Measurements from ENCODE around the gene ARHGAP26. TPM values are rescaled to one million over a fixed set of nuclear protein-coding genes. Genes with fewer than 3 reads are reported as not detected.

Gene ARHGAP26
- polyA plus RNA-seq, 1 donor: 14.7 TPM

DNA sequence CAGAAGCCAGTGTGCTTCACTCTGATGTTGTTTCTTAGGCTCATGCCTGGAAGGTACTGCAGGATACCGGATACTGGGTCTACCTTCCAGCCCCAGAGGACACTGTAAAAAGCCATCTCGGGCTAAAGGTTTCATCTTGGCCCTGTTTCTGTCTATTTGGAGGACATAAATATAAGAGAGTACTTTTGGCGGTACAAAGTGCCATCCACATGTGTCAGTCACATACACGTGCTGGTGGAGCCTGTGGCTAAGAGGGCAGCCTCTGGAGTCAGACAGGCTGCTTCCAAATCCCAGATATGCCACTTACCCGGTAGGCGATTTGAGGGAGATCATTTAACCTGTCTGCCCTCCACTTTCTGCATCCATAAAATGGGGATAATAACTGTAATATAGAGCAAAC lies 472.9 kb downstream of the ARHGAP26 start:
- no peak for DNase-seq

DNA sequence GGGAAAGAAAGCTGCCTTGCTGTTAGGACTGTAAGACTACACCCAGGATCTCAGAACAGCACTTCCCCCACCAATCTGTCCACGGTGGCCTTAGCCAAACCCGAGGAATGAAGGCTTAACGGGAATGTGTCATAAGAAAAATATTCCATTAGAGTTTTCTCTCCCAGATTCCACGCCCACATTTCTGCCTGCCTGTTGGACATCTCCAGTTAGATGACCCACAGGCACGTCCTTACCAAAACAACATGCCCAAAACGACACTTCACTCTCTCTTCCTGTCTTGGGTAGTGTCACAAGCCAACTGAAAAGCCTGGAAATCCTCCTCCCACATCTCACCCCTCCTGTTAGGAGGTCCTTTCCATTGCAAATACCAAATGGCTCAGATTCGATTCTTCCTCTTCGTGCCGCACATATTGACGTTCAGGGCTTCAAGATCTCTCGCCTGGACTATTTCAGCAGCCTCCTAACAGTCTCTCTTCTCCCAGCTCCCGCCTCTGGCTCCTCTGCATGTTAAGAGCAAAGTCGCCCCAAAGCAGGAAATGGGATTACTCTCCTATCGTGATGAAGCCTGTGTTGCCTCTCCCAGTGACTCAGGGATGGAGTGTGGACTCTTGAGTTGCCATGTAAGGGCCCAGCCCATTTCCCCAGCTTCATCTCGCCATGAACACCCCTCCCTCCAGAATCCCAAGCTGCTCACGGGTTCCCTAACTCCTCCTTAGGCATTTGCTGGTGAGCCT lies 474.0 kb downstream of the ARHGAP26 start:
- no peak for DNase-seq

DNA sequence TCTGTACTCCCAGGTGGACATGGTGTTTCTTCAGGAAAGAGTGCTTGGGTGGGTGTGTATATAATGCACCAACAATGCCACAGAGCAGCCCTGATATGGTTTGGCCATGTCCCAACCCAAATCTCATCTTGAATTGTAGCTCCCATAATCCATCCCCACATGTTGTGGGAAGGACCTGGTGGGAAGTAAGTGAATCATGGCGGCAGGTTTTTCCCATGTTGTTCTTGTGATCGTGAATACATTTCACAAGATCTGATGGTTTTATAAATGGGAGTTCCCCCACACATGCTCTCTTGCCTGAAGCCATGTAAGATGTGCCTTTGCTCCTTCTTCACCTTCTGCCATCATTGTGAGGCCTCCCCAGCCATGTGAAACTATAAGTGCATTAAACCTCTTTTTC lies 474.8 kb downstream of the ARHGAP26 start:
- DNase-seq: no peak

DNA sequence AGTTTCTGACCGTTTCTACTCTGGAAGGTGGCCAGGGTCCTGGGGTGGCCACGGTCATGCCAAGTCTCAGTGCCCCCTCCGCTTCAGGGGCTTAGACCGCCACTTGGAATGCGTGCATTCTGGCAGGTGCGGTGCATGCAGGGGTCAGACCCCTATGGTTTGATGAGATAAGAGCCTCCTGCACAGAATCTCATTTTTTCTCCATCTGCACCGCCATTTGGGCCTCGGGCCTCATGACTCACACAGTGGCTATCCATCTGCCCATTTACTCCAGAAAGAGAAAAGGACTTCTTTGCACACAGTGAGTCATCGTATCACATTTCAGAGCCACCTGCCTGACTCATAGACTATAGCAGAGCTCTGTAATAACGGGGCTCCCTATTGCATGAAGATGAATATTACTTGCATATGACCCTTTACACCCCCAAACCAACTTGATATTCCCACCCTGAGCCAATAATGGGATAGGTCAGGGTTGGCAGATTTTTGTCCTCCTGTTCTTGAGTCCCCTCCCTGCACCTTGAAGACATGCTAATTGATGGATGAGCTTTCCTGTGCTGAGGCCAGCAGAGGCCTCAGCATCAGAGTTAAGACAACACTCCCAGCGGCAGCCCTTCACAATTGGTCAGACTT lies 475.9 kb downstream of the ARHGAP26 start:
- no peak for DNase-seq

DNA sequence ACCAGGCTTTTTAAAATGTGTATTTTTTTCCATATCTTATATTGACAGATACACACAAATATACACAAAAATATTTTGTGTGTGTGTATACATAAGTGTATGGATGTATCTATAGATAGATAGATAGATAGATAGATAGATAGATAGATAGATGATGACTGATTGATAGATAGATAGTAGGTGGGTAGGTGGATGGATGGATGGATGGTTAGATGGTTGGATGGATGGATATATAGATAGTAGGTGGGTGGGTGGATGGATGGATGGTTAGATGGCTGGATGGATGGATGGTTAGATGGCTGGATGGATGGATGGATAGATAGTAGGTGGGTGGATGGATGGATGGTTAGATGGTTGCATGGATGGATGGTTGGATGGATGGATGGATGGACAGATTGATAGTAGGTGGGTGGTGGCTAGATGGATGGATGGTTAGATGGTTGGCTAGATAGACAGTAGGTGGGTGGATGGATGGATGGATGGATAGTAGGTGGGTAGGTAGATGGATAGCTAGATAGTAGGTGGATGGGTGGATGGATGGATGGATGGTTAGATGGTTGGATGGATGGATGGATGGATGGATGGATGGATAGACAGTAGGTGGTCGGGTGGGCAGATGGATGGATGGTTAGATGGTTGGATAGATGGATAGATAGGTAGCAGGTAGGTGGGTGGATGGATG lies 477.1 kb downstream of the ARHGAP26 start:
- no peak for DNase-seq

DNA sequence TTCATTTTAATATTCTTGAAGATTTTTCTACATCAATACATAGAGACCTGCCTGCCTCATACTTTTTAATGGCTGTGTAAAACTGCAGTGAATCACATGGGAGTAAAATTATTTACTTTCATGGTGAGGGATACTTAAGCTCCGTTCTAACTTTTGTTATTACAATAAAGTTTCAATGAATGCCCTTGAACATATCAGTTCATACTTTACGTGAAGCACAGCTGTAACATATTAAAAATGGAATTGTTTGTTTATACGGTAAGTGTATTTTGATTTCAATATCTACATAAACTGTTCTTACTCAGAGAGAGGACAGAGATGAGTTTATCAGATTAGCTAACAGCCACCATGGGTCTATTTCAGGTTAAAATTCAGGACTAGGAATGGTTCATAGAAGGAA lies 478.2 kb downstream of the ARHGAP26 start:
- no peak for DNase-seq

DNA sequence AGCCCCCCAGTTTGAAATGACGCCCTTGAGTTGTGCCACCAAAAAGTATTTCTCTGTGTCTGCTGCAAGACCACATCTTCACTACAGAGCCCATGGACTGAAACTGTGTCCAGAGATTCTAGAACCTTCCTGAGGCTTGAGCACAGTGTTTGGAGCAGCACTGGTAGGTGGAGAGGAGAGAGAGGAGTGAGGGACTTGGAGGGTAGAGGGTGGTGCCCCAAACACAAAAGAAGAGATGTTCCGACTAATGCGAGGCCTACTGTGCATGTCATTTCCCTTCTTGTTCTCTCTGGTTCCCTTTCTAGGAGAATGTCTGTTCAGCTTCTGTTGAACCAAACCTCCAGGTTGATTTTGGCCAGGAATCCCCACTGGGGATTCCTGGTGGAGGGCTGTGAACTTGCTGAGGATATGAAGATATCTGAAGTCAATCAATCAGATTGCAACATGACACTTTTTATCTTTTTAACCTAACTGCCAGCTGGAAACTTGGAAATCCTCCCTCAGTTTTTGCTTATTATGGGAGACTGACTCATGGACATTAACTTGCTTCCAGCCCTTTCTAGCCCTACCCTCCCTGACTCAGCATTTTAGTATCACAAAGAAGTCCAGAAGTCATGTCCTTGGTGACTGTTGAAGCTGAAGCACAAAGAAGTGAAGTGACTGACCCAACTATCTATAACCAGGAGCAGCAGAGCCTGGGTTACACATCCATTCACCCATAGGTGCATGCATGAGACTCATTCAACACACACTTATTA lies 478.8 kb downstream of the ARHGAP26 start:
- DNase-seq: no peak

DNA sequence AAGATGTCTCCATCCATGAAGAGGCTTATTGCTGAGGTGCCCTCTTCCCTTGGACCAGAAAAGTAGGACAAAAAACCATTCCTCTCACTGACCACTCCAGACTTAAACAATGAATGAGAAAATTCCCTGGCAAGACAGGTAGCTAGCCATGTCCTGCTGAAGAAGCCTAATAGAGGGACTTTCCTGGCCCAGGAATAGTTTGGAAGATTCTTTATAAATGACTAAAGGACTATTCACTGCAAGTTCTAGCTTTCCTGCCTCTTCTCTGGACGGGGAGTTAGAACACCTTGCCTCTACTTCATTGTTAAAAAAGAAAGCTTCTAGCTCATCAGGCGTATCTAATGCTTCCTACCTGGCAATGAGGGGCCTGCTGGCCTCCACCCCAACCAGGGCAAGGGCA lies 479.7 kb downstream of the ARHGAP26 start:
- no peak for DNase-seq

DNA sequence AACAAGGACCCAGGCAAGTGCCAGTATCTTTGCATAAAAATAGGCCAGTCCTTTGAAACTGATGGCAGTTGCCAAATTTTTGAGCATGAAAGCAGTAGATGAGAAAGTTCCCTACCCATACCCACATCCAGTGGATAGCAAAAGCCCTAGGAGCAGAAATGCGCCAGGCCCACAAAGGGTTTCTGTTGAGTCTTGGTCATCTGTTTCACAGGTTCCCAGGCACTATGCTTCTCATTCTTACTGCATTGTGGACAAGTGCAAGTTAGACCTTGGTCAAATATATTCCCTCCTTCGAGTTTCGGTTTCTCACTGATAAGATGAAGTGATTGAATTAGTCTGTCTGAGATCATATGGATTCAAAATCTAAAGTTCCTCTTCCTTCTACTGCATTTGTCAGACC lies 481.0 kb downstream of the ARHGAP26 start:
- no peak for DNase-seq

DNA sequence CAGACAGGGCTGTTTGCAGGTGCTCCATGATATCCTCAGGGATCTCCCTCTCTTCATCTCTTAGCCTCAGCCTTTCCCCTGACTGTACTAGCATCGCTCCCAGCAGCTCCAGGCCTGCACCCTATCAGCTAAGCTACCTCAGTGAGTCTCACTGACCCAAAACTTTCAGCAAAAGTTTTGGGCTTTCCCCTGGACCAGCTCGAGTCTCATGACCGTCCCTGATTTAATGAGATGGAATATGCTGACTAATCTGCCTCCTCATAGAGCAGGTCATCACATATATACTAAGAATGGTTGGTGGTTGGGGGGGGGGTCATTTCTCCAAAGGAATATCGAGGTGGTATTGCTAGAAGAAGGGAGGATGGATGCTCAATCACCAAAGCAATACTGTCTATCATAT lies 481.8 kb downstream of the ARHGAP26 start:
- no peak for DNase-seq

DNA sequence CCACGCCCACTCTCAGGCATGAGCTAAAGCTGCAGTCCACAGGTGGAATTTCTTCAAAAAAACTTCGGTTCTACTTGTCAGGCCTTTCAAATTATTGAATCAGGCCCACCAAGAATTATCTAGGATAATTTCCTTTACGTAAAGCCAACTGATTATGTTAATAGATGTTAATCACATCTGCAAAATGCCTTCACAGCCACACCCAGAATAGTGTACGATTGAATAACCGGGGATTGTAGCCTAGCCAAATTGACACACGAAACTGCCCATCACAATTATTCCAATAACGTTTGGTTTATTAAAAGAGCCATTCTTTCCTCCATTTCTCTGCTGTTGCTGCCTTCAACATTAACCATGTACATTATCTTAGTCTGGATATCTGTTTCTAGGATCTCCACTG lies 484.6 kb downstream of the ARHGAP26 start:
- DNase-seq: no peak

DNA sequence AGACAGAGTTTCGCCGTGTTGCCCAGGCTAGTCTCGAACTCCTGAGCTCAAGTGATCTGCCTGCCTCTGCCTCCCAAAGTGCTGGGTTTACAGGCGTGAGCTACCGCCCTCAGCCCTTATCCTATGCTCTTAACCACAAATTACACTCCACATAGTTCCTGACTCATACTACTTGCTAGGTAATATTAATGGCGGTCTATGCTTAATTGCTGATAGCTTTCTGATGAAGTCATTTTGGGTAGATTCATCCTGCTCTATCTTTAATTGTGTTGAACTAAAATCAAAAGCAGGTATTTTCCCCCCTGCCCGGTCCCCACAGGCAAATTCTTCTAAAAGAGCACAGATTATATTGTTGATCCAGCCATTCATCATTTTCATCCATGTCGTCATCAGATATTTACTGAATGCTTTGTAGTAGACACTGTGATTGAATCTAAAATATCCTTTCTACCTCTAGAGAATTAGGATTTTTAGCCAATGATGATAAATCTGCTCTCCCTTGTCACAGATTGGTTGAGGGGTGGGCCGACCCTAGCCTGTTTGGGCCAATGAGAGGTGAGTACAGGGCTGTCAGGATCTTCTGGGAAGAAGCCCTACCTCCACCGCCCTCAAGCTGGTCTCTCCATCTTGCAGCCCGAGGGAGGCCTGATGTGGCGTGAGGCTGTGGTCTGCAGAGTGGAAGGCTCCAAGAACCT lies 488.5 kb downstream of the ARHGAP26 start:
- no peak for DNase-seq

DNA sequence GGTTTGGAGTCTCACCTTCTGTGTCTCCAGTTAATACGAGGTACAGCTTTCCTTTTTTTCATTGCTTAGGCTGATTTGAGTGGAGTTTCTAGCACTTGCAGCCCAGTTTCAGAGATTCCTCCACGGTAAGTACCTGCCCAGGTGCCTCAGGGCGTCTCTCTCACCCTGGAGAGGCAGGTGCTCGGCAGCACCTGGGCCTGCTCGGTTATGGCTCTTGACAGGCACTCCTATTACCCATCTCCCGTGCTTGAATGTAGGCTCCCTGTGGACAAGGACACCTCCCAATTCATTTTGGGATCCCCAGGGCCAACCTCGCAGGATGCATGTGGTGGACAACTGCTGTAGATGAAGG lies 489.1 kb downstream of the ARHGAP26 start:
- DNase-seq: no peak

DNA sequence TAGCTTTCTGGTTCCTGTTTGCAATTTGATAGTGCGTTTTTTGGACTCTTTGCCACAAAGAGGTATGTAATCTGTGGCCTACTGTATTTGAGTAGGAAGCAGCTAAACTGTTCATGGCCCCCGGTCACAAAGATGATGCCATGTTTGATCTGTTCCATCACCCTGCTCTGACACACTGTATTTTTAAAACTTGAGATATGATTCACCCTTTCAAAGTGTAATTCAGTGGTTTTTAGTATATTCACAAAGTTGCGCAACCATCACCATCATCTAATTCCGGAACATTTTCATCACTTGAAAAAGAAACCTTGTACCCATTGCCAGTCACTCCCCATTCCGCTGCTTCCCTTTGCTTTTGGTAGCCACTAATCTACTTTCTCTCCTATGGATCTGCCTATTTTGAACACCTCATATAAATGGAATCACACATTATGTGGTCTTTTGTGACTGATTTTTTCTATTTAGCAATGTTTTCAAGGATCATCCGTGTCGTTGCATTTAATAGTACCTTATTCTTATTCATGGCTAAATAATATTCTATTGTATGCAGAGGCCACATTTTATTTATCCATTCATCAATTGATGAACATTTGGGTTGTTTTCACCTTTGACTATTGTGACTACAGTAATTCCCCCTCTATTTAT lies 491.7 kb downstream of the ARHGAP26 start:
- DNase-seq: no peak

DNA sequence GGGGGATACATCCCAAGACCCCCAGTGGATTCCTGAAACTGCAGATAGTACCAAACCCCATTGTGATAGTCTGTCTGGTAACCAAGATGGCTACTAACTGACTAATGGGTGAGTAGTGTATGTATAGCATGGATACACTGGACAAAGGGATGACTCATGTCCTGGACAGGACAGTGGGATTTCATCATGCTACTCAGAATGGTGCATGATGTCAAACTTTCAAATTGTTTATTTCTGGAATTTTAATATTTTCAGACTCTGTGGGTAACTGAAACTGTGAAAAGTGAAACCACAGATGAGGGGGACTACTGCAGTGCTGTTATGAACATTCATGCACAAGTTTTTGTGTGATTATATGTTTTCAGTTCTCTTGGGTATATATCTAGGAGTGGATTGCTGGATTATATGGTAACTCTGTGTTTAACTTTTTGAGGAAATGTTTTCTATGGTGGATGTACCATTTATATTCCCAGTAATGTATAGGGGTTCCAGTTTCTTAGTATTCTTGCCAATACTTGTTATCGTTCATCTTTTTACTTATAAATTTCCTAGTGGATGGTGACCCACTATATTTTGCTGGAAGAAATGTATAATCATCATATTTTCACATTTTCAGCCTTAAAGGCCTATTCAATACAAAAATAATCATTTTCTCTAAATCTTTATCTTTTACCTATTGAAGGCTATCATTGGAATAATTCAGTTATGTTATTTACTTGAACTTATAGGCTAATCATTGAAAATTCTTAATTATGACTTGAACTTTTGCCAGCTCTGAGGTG lies 492.4 kb downstream of the ARHGAP26 start:
- no peak for DNase-seq

DNA sequence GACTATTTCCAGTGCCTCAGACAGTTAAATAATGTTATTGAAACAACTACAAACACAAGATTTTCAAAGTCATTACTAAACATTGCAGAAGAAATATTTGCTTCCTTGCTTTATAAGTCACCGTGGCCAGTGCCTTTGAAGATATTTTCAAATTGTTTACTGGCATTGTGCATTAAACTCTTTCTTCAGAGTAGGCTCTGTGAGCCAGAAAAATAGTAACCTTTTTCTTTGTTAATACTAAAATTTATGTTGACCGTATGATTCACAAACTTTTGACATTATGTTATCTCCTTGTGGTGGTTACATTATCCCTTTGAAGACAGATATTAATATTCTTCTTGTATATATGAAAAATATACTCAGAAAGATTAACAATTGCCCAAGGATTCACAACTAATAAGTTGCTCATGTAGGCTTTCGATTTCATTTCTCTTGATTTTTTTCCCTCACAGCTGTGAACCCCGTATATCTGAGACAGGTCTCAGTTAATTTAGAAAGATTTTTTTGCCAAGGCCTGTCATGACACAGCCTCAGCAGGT lies 493.2 kb downstream of the ARHGAP26 start:
- DNase-seq: no peak

DNA sequence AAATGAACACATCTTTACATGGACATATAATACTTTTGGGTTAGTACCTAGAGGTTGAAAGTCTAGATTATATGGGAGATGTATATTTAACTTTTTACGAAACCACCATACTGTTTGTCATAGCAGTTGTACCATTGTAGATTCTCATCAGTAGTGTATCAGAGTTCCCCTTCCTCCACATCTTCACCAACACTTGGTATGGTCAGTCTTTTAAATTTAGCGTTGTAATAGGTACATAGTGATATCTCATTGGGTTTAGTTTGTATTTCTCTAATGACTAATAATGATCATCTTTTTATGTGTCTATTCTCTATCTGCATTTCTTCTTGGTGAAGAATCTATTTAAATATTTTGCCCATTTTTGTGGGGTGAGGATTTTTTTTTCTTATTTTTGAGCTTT lies 495.8 kb downstream of the ARHGAP26 start:
- DNase-seq: no peak

DNA sequence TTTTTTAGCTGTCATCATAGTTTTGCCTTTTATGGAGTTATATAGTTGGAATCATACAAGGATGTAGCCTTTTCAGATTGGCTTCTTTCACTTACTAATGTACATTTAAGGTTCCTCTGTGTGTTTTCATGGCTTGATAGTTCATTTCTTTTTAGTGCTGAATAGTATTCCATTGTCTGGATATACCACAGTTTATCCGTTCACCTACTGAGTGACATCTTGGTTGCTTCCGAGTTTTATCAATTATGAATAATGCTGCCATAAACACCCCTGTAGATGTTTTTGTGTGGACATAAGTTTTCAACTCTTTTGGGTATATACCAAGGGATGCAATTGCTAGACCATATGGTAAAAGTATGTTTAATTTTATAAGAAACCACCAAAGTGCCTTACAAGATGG lies 497.0 kb downstream of the ARHGAP26 start:
- DNase-seq: no peak

DNA sequence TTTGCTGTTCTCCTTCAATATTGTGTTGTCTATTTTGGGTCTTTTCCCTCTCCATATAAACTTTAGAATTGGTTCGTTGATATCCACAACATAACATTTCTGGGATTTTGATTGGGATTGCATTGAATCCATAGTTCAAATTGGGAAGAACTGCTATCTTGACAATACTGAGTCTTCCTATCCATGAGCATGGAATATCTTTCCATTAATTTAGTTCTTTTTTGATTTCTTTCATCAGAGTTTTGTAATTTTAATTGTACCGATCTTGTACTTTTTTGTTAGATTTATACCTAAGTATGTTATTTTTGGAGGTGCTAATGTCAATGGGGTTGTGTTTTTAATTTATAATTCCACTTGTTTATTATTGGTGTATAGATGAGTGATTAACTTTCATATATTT lies 498.2 kb downstream of the ARHGAP26 start:
- no peak for DNase-seq

DNA sequence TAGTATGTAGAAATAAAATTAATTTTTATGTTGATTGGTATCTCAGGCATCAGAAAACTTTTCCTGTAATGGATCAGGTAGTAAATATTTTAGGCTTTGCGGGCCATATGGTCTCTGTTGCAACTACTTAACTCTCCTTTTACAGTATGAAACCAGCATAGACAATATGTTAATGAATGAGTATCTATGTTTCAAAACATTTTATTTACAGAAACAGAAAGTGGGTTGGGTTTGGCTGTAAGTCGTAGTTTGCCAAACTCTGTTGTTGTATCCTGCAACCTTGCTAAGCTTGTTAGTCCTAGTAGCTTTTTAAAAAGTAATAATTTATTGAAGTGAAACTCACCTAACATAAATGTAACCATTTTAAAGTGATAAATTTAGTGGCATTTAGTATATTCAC lies 501.3 kb downstream of the ARHGAP26 start:
- DNase-seq: no peak

DNA sequence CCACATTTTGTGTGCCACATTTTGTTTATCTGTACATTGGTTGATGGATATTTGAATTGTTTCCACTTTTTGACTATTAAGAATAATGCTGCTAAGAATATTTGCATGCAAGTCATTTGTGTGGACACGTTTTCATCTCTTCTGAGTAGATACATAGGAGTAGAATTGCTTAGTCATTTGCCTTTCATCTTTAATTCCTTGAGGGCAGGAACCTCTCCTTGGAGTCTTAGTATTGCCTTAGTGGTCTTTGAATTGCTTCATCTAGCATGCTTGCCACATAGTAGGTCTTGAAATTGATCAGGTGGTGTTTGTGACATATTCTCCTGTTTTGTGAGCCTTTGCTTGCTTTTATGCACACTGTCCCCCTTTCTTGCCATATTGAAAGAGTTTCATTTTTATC lies 504.8 kb downstream of the ARHGAP26 start:
- DNase-seq: no peak

All from left kidney (tissue), 2 donors.